Measurements from ENCODE around the gene PKD2. TPM values are rescaled to one million over a fixed set of nuclear protein-coding genes. Genes with fewer than 3 reads are reported as not detected.
"Not testable (repeated sequence)": the region's sequence is repeated elsewhere in the genome, so short reads cannot be mapped to it uniquely, and the experiment has no call there.

Gene PKD2
- total RNA-seq, 1 donor from 2014 or later = 6.5 TPM

- ATAC-seq = peak; percentile 19
- DNase-seq (ENCODE audit: low spot score) = peak; percentile 62
Observed at GRCh38 chr4:88108108-88108465, 100.7 kb downstream of the PKD2 start.

GRCh38 chr4:88108747-88109122, 101.3 kb downstream of the PKD2 start:
- DNase-seq (ENCODE audit: low spot score) = no peak
- ATAC-seq = no peak

DNA sequence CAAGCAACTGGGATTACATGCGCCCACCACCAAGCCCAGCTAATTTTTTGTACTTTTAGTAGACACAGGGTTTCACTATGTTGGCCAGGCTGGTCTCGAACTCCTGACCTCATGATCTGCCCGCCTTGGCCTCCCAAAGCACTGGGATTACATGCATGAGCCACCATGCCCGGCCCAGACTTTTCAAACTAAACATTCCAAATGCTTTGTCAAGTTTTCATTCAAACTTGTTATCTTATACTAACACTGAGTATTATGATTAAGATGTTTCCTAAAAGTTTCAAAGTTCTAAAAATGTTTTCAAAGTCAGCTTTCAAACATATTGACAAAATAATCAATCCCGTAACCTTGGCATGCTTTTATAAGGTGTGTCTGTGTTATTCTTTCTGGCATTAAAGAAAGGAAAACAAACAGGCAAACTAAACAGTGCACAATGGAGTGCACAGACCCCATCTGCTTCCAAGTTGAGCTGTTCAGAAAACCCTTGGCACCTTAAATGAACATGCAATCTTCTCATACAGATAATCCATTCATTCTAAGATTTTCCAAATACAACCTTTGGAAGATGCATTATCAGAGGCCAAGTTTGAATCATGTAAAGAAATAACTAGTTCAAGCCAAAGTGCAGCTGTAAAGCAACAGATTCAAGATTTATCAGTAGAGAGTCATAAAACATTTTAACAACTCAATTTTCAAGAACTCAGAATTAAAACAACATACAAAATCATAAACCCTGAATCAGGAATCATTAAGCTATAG, 101.9 kb downstream of the PKD2 start:
- ATAC-seq (no peak), DNase-seq (ENCODE audit: low spot score) (no peak)

DNA sequence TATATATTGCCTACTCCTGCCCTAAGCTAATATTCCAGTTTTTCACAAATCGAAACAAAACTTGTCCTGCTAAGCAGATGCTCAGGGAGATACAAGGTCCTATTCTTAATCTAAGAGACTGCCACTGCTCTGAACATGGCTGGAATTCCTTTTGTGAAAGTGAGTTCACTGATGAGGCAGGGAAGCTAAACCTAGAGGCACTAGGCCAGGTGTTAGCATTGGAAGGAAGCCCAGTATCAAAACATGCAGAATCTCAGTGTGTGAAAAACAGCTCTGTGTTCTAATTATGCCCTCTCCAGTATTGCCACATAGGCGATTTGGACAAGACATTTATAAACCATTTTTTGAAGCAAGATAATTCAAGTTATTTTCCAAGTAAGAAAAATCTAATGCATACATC, 103.4 kb downstream of the PKD2 start:
- DNase-seq (ENCODE audit: low spot score) (peak; percentile 82), ATAC-seq (peak; percentile 60)

GRCh38 chr4:88112856-88113255, 105.4 kb downstream of the PKD2 start:
- ATAC-seq (no peak), DNase-seq (ENCODE audit: low spot score) (no peak)

DNA sequence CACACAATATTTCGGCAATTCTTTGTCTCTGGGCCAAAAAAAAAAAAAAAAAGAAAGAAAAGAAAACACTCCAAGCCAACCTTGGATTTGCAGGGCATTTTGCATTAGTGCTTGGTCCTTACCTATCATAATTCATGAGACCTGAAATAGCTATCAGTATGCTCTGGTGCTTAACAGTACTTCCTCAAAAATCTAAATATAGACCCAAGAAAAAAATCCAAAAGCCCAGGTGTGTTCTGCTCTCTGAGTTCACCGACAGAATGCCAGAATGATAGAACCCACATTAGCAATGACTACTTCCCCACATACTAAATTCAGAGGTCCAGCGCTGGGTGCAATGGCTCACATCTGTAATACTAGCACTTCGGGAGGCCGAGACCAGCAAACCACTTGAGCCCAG, 108.2 kb downstream of the PKD2 start:
- no peak for DNase-seq (ENCODE audit: low spot score)
- no peak for ATAC-seq

GRCh38 chr4:88119943-88120342, 112.5 kb downstream of the PKD2 start:
- no peak for ATAC-seq
- DNase-seq (ENCODE audit: low spot score) = no peak

GRCh38 chr4:88122260-88122659, 114.8 kb downstream of the PKD2 start:
- not testable (repeated sequence) for DNase-seq (ENCODE audit: low spot score)

More at GRCh38 chr4:88122260-88122659, 114.8 kb downstream of the PKD2 start:
- not testable (repeated sequence) for ATAC-seq

Other genes with a start within 250 kb of the PKD2 start
- gene IBSP, start 208.1 kb upstream of the PKD2 start, total RNA-seq = not detected
- gene MEPE, start 174.7 kb upstream of the PKD2 start, total RNA-seq = not detected
- 10.5 TPM for gene SPP1, start 31.9 kb upstream of the PKD2 start, total RNA-seq
- 7.2 TPM for gene ABCG2, start 151.0 kb downstream of the PKD2 start, total RNA-seq

Data from left lobe of liver (tissue), 2 donors.